Osteocyte (in vitro differentiated cells): ENCODE measurements around the gene PTGR1. TPM values are rescaled to one million over a fixed set of nuclear protein-coding genes. Genes with fewer than 3 reads are reported as not detected.
"Not testable (repeated sequence)": the region's sequence is repeated elsewhere in the genome, so short reads cannot be mapped to it uniquely, and the experiment has no call there.

Source experiments
- DNase-seq: peaks from one replicate; pipeline ENCODE4 v3.0.0; 2021; ENCODE audit warnings: mixed read lengths; ENCODE audit not compliant: unreplicated experiment; ENCODE audit errors: extremely low spot score
- H3K27ac Mint-ChIP-seq: one replicate; pipeline ENCODE4 v1.8.0; 2021; ENCODE audit warnings: mild to moderate bottlenecking, mixed read lengths; ENCODE audit not compliant: unreplicated experiment
- H3K27me3 Mint-ChIP-seq: one replicate; pipeline ENCODE4 v1.8.0; 2021; ENCODE audit warnings: mixed read lengths; ENCODE audit not compliant: unreplicated experiment
- H3K36me3 Mint-ChIP-seq: one replicate; pipeline ENCODE4 v1.8.0; 2021; ENCODE audit warnings: mixed read lengths; ENCODE audit not compliant: unreplicated experiment
- H3K4me1 Mint-ChIP-seq: one replicate; pipeline ENCODE4 v1.8.0; 2021; ENCODE audit warnings: mixed read lengths; ENCODE audit not compliant: unreplicated experiment
- H3K4me3 Mint-ChIP-seq: one replicate; pipeline ENCODE4 v1.8.0; 2021; ENCODE audit warnings: mild to moderate bottlenecking, moderate library complexity, mixed read lengths; ENCODE audit not compliant: unreplicated experiment
- H3K9me3 Mint-ChIP-seq: one replicate; pipeline ENCODE4 v1.8.0; 2021; ENCODE audit warnings: mixed read lengths; ENCODE audit not compliant: unreplicated experiment
- CTCF ChIP-seq: fragments of 200-600 bp; sonication (generic); IDR thresholded peaks from 2 replicates; pipeline ENCODE4 v1.5.0; 2021; ENCODE audit warnings: antibody characterized with exemption, mild to moderate bottlenecking, moderate library complexity
- total RNA-seq: library from RNA; stranded (reverse); gene quantifications from 2 replicates; pipeline ENCODE4 v1.2.1, GENCODE V29; 2021

PTGR1 gene
- total RNA-seq, 1 donor from 2014 or later, result 16.5 TPM

GRCh38 chr9:111627260-111627963 is 28.0 kb upstream of the PTGR1 start:
- no peaks in the 10 kb centered on the region for H3K9me3 Mint-ChIP-seq
- TF ChIP-seq CTCF, result no peak
- no peaks in the 10 kb centered on the region for H3K27me3 Mint-ChIP-seq
- no peak overlapping the region for H3K27ac Mint-ChIP-seq
- DNase-seq, result no peak
- peaks cover 11% of the 10 kb centered on the region for H3K4me1 Mint-ChIP-seq
- no peak overlapping the region for H3K4me3 Mint-ChIP-seq
- H3K36me3 Mint-ChIP-seq, result no peaks in the 10 kb centered on the region

- DNase-seq, result no peak
- Mint-ChIP-seq H3K27ac (no peak overlapping the region), H3K4me1 (peaks cover 2% of the 10 kb centered on the region), H3K36me3 (no peaks in the 10 kb centered on the region), H3K4me3 (no peak overlapping the region), H3K27me3 (no peaks in the 10 kb centered on the region), H3K9me3 (no peaks in the 10 kb centered on the region)
- no peak for TF ChIP-seq CTCF
Measured at GRCh38 chr9:111622626-111623025, 23.2 kb upstream of the PTGR1 start.

DNA sequence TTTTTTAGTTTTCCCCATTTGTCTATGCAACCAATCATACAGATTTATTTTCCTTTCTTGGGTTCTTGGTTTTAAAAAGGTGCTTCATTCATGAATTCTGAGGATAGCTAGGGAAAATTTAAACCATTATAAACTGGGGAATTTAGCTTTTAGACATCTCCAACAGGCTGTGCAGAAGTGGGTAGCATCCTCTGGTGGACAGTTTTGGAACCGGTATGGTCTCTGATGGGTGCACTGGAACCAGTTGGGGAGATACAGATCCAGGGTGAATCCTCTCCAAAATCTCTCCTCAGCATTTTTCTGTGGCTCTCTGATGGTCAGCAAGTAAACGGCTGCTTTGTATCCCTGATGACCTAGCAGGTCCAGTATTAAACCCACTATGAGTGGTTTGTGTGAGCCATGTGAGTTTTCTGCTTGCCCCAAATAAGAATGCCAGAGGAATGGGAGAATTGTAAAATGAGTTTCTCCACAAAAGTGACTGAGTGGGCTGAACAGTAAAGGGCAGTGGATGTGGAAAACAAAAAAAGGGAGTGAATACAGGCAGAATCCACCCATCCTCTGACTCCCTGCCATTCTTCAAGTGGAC is 22.5 kb upstream of the PTGR1 start:
- no peak overlapping the region for H3K4me3 Mint-ChIP-seq
- H3K27ac Mint-ChIP-seq, result no peak overlapping the region
- peaks cover 2% of the 10 kb centered on the region for H3K4me1 Mint-ChIP-seq
- peak; percentile 81 for TF ChIP-seq CTCF
- no peaks in the 10 kb centered on the region for H3K36me3 Mint-ChIP-seq
- no peak for DNase-seq
- H3K27me3 Mint-ChIP-seq, result no peaks in the 10 kb centered on the region
- H3K9me3 Mint-ChIP-seq, result no peaks in the 10 kb centered on the region

- H3K4me3 Mint-ChIP-seq, result not testable (repeated sequence)
Measured at GRCh38 chr9:111617349-111617748, 17.9 kb upstream of the PTGR1 start.

DNA sequence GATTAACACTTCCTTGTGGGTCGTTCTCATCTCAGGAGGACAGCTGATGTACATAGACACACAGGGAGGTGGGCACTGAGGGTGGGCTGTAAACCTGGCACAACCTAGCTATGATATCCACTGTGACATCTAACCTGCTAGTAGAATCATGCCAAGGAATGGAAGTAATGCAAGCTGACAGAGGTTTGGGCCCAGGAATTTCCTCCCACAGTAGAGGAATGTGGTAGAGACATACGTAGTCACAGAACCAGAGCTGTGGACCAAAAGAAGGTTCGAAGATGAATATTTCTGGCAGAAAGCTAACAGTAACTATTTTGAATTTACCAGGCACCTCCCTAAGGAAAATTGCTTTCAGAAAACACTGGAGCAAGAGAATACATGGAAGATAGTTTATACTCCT is 16.5 kb upstream of the PTGR1 start:
- H3K9me3 Mint-ChIP-seq, result no peaks in the 10 kb centered on the region
- TF ChIP-seq CTCF, result no peak
- no peak for DNase-seq
- peaks cover 11% of the 10 kb centered on the region for H3K4me1 Mint-ChIP-seq
- H3K27me3 Mint-ChIP-seq, result peaks cover 18% of the 10 kb centered on the region
- H3K4me3 Mint-ChIP-seq, result no peak overlapping the region
- no peaks in the 10 kb centered on the region for H3K36me3 Mint-ChIP-seq
- H3K27ac Mint-ChIP-seq, result no peak overlapping the region

More at GRCh38 chr9:111617349-111617748, 17.9 kb upstream of the PTGR1 start:
- H3K27me3 Mint-ChIP-seq, DNase-seq, H3K36me3 Mint-ChIP-seq, H3K27ac Mint-ChIP-seq, H3K9me3 Mint-ChIP-seq: not testable (repeated sequence)
- H3K4me1 Mint-ChIP-seq, result peaks cover 12% of the 10 kb centered on the region
